NCI-H2196 treated with DMSO at 0.1 percent for 48 hours (cell line): ENCODE data around the gene ASMTL.
"Not testable (repeated sequence)": the region's sequence is repeated elsewhere in the genome, so short reads cannot be mapped to it uniquely, and the experiment has no call there.

Experiments
- DNase-seq: peaks from one replicate; lab custom pipeline; 2025; ENCODE audit not compliant: unreplicated experiment; lab: John Stamatoyannopoulos, UW

The ASMTL gene

GRCh38 chrX:1391707-1392375 is 60.9 kb downstream of the ASMTL start, which contains the start of gene SLC25A6:
Gene SLC25A6, minus strand, starts transcription at chrX:1392113. Its CDS starts 104 bp downstream, at chrX:1392009.
- DNase-seq = no peak

- no peak for DNase-seq
These were observed 61.4 kb downstream of the ASMTL start for GRCh38 chrX:1391370-1391706.

DNA sequence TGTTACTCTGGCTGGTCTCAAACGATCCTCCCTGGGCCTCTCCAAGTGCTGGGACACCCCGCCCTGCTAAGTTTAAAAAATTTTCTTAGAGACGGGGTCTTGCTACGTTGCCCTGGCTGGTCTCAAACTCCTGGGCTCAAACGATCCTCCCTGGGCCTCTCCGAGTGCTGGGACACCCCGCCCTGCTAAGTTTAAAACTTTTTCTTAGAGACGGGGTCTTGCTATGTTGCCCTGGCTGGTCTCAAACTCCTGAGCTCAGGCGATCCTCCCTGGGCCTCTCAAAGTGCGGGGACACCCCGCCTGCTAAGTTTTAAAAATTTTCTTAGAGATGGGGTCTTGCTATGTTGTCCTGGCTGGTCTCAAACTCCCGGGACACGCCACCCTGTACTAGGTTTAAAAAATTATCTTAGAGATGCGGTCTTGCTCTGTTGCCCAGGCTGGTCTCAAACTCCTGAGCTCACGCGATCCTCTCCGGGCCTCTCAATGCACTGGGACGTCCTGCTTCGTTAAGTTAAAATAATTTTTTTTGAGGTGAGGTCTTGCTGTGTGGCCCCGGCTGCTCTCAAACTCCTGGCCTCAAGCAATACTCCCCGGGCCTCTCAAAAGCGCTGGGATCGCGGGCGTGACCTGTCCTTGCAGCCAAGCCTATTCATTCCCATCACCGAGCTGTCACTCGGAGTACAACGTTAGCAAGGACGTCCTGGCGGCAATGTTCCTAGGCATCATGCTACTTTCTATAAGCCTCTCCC is 61.9 kb downstream of the ASMTL start:
- DNase-seq = no peak

- DNase-seq = no peak
These were observed 62.8 kb downstream of the ASMTL start for GRCh38 chrX:1389993-1390285.

GRCh38 chrX:1389181-1389992 is 63.3 kb downstream of the ASMTL start:
- DNase-seq = no peak

GRCh38 chrX:1388651-1389050 is 64.1 kb downstream of the ASMTL start:
- DNase-seq = no peak

GRCh38 chrX:1387141-1387776 is 65.5 kb downstream of the ASMTL start:
- no peak for DNase-seq

DNA sequence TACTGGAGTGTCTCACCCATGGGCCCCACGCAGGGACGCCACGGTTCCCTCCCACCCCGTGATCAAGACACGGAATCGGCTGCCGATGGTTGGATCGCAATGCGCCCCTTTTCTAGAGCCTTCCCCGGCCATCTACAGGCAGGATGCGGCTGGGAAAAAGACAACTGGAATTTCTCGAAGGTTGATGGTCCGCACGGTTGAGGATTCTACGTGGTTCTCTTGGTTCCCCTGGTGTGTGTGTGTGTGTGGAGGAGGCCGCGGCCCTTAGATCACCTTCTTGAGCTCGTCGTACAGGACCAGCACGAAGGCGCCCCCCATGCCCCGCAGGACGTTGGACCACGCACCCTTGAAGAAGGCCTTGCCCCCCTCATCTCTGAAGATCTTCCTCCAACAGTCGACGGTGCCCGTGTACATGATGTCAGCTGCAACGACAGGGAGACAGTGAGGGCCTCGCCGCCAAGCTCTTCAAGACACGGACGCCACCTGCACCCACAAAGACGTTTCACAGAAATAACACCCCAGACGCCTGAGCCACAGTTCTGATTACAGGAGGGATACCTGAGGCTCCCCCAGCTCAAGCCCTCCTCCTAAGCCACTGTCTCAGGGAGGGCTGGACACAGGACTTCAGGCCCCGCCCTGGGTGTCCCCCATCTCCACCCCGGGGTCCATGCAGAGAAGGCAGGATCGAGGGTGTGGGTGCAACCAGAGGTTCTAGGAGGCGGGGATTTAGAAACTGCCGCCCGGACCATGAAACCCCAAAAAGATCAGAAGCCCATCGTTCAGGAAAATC is 66.2 kb downstream of the ASMTL start:
- DNase-seq = no peak

GRCh38 chrX:1385253-1386223 is 67.2 kb downstream of the ASMTL start:
- no peak for DNase-seq

DNA sequence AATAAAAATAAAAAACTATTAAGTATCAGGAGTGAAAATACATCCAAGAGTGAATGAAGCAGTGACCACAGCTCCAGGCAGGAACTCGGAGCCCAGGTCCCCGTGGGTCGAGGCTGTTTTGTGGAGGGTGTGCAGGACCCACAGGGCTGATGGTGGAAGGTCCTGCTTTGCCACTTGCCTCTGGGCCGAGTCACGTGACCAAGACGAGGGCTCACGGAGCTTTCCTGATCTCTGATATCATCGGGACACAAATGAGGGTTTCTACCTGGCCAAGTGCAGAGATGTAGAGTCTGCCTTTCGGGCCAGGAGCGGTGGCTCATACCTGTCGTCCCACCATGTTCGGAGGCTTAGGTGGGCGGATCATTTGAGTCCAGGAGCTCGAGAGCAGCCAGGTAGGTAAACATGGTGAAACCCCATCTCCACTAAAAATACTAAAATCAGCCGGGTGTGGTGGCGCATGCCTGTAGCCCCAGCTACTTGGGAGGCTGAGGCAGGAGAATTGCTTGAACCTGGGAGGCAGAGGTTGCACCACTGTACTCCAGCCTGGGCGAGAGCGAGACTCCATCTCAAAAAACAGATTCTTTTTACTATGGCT is 68.0 kb downstream of the ASMTL start:
- DNase-seq = no peak

GRCh38 chrX:1380672-1381233 is 72.0 kb downstream of the ASMTL start:
- no peak for DNase-seq

DNA sequence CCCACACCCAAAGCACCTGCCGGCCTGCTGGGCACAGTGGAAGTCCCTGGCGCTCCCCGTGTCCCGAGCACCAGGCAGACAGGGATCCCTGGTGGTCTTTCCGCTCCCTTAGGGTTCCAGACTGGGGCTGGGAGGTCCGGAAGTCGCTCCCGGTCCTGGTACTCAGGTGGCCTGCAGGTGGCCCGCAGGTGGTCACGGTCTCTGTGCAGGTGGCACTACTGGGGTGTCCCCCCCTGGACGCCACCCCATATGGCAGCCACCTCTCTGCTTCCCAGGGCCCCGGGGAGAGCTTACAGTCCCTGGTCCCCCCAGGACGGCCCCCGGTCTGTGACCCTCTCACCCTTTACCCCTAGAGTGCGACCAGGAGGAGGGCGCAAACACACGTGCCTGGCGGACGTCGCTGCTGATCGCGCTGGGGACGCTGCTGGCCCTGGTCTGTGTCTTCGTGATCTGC is 74.4 kb downstream of the ASMTL start:
- DNase-seq = no peak

DNA sequence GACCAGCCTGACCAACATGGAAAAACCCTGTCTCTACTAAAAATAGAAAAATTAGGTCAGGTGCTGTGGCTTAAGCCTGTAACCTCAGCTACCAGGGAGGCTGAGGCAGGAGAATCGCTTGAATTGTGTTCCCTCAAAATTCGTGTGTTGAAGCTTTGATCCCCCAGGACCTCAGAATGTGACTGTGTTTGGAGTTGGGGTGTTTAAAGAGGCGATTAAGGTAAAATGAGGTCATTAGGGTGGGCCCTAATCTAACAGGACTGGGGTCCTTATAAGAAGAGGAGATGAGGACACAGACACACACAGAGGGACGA is 84.4 kb downstream of the ASMTL start:
- no peak for DNase-seq

DNA sequence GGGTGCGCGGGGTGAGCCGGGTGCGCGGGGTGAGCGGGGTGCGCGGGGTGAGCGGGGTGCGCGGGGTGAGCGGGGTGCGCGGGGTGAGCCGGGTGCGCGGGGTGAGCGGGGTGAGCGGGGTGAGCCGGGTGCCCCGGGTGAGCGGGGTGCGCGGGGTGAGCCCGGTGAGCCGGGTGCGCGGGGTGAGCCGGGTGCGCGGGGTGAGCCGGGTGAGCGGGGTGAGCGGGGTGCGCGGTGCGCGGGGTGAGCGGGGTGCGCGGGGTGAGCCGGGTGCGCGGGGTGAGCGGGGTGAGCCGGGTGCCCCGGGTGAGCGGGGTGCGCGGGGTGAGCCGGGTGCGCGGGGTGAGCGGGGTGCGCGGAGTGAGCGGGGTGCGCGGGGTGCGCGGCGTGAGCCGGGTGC is 86.3 kb downstream of the ASMTL start:
- DNase-seq = not testable (repeated sequence)

- DNase-seq = no peak
These were observed 90.8 kb downstream of the ASMTL start for GRCh38 chrX:1361910-1362309.

GRCh38 chrX:1361275-1361674 is 91.4 kb downstream of the ASMTL start:
- DNase-seq = no peak

GRCh38 chrX:1360171-1360570 is 92.5 kb downstream of the ASMTL start:
- no peak for DNase-seq

- DNase-seq = no peak
These were observed 93.2 kb downstream of the ASMTL start for GRCh38 chrX:1359477-1359873.
